GM18498 (cell line): ENCODE results near the gene NEK6.
"Not testable (repeated sequence)": the region's sequence is repeated elsewhere in the genome, so short reads cannot be mapped to it uniquely, and the experiment has no call there.

Source experiments
- ATAC-seq: cut with Tn5 transposase; IDR thresholded peaks from one replicate; pipeline ENCODE4 v1.9.1; 2021; ENCODE audit warnings: mild to moderate bottlenecking, moderate library complexity; ENCODE audit not compliant: unreplicated experiment

The NEK6 gene

DNA sequence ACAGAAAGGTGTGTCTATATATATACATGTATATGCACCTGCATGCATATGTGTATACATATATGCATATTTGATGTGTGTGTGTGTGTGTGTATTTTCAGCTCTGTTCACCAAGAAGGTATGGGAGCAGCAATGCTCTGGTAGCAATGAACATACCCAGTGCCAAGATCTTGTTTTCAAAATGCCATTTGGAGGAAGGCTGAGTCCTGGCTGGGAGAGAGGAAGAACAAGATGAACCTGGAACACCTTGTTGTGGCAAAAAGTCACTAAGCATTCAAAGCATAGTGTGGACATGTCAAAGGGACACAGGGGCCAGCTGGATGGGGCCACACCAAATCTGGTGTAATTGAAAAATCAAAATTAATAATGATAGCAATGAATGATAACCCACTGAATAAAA, 31.8 kb upstream of the NEK6 start:
- no peak for ATAC-seq

DNA sequence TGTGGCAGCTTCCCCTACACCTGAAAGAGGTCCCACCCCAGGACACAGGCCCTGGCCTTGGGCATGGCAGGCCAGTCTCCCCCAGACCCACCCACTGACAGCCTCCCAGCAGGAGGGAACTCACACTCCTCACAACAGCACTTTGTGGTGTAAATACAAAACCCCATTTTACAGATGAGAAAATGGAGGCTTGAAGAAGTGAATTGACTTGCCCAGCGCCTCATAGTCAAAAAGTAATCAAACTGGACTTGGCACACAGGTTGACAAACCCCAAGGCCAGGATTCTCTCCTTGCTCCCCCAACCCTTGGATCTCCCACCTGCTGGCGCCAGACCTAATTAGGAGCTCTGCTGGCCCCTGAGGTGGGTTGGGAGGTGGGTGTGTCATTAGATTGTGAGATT, 29.2 kb upstream of the NEK6 start:
- no peak for ATAC-seq

DNA sequence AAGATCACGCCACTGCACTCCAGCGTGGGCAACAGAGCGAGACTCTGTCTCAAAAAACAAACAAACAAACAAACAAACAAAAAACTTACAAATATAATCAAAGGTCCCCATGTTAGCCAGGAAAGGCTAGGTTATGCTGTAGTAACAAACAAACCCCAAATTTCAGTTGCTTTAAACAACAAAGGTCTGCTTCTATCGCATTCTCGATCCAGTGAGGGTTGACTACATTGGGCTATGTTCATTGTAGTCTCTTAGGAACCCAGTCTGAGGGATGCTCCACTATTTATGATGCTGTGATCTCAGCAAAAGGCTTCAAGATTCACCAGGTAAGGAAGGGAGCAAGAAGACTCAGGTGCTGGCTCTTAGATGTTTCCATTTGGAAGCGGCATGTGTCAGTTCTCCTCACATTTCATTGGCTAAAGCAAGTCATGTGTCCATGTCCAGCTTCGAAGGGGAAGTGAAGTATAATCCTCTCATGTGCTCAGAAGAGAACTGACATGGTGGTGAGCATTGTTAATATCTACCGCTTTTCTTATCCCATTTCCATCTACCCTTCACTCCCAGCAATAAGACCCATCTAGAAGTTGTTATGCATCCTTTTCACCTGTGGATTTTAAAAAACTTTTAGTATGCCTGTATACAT, 26.5 kb upstream of the NEK6 start:
- ATAC-seq = no peak

DNA sequence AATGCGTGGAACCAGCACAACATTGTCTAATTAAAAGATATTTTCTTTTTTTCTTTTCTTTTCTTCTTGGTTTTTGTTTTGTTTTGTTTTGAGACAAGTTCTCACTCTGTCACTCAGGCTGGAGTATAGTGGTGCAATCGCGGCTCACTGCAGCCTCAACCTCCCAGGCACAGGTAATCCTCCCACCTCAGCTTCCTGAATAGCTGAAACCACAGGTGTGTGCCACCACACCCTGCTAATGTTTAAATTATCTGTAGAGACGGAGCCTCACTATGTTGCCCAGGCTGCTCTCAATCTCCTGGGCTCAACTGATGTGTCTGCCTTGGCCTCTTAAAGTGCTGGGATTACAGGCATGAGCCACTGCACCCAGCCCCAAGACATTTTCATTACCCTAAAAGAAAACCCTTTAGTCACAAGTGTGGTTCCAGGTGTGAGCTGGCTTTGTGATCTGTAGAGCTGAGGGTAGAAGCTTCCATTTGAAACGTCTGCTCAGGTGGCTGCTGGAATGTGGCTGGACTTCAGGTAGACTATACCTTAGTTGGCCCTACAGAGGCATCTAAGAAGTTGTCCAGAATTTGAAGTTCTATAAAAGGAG, 19.1 kb upstream of the NEK6 start:
- peak; percentile 39 for ATAC-seq

GRCh38 chr9:124239249-124240073, 18.3 kb upstream of the NEK6 start:
- peak; percentile 78 for ATAC-seq

- no peak for ATAC-seq
Observed at GRCh38 chr9:124242331-124243194, 15.2 kb upstream of the NEK6 start.

- ATAC-seq = not testable (repeated sequence)
Observed at GRCh38 chr9:124247393-124247792, 10.4 kb upstream of the NEK6 start.

- no peak for ATAC-seq
Observed at GRCh38 chr9:124248066-124248465, 9.7 kb upstream of the NEK6 start.

DNA sequence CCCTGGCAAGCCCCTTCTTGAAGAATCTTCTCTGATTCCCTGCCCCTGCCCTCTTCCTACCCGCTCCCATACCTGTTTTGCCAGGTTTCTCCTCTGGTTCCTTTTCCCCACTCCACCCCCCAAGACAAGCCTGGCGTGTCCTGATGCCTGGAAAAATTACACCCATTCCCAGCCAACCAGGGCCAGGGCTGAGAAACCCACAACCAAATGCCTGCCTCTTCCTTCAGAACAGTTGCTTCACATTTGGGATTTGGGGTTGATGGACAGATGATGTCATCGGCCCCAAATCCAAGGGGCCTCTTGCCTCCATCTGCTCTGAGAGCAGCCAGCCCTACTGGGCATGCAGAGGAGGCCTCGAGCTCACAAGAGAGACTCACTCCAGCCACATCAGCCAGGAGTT, 8.8 kb upstream of the NEK6 start:
- no peak for ATAC-seq

- no peak for ATAC-seq
Observed at GRCh38 chr9:124251204-124251603, 6.5 kb upstream of the NEK6 start.

DNA sequence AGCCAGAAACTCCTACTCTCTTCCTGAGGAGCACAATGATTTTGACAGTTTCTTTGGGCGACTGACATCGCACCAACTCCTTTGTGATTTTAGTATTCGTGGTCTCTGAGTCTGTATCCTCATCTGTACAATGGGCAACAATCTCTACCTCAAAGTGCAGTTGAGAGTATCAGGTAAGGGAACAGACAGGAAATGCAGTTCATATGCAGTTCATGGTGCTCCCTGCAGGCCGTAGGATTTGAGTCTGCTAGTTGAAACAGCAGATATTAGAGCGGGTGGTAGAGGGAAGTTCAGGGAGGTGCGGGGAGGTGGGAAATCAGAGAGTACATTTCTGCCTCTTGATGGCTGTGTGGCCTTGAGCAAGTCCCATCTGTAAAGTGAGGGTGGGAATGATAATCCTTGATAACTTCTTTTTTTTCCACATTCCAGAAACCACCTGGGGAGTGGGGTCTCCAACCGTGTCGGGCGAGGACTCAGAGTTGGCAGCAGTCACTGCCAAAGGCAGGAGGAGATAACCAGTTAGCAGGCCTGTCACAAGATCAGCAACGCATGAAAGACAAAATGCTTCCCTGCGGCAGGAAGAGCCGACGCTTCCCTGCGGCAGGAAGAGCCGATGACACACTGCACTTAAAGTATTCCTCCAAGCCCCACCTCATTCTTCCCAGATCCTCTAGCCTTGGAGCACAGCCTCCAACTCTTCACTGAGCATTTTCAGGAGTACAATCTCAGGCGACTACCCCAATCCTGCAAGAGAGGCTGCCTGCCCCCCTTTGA, 6.0 kb upstream of the NEK6 start:
- no peak for ATAC-seq

- ATAC-seq = not testable (repeated sequence)
Observed at GRCh38 chr9:124252878-124253277, 4.9 kb upstream of the NEK6 start.

DNA sequence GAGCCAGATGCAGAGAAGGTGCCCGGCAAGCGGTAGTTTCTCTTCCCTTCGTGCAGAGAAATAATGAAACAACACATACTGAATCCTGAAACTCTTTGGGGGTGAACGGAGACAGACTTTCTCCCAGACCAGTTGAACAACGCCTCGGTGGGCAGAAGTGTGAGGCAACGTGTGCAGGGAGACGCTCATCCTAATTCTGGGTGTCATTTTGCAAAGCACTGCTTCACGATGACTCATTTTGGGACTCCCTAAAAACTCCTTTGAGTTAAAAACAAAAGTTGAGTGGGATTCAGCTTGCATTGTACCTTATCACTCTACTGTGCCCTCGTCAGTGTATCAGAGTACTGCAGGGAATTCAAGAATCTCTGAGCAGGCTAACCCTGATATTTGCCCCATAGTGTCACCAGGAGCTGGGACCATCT, 3.5 kb upstream of the NEK6 start:
- peak; percentile 63 for ATAC-seq

DNA sequence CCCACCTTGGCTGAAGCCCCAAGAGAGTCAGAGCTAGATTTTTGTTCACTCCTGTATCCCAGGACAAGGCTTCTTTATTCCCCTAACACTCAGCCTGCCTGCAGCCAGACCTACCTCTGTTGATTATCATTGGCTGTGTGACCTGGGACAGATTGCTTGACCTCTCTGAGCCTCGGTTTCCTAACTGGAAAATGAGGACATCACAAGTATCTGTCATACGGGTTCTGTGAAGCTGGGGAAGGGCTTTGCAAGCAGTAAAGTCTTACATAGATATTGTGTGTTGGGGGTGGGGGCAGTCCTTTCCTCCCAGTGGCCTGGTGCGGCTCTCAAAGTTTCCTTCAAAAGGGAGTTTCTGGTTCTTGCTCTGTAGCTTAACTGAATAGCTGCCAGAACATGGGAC, 2.5 kb upstream of the NEK6 start:
- ATAC-seq = no peak

GRCh38 chr9:124256517-124257069, 1.2 kb upstream of the NEK6 start:
- ATAC-seq = no peak

GRCh38 chr9:124257070-124257843, 492 bp upstream of the NEK6 start:
- no peak for ATAC-seq

- no peak for ATAC-seq
Observed at GRCh38 chr9:124258607-124259157, 933 bp downstream of the NEK6 start.

- no peak for ATAC-seq
Observed at GRCh38 chr9:124259158-124259808, 1.5 kb downstream of the NEK6 start.
